Activated CD4-positive, alpha-beta T cell treated with anti-CD3 and anti-CD28 coated beads for 24 hours (primary cell): ENCODE data around the gene IPPK.
A peak's percentile ranks its signal among the peaks of the same experiment; 100 is the strongest.

Experiments
- DNase-seq, 2 donors: peaks; one replicate each; pipeline ENCODE4 v3.0.0-alpha.2; 2020; ENCODE audit warnings: low read depth in 2 of 2

IPPK gene

GRCh38 chr9:92669890-92670708, at the start of gene IPPK:
Gene IPPK (minus strand): TSS chr9:92670131. CDS start chr9:92669988, 143 bp downstream.
- peak; percentile 96 to 98 for DNase-seq

- DNase-seq, result no peak
Measured at GRCh38 chr9:92719028-92719647, 49.2 kb upstream of the IPPK start.

- no peak for DNase-seq
Measured at GRCh38 chr9:92718086-92719001, 48.4 kb upstream of the IPPK start.

GRCh38 chr9:92717201-92718085, 47.5 kb upstream of the IPPK start:
- DNase-seq, result no peak

GRCh38 chr9:92716557-92716956, 46.6 kb upstream of the IPPK start:
- DNase-seq, result peak; percentile 74 to 84

GRCh38 chr9:92715488-92716231, 45.7 kb upstream of the IPPK start:
- no peak for DNase-seq

GRCh38 chr9:92714787-92715487, 45.0 kb upstream of the IPPK start:
- no peak for DNase-seq

GRCh38 chr9:92714016-92714415, 44.1 kb upstream of the IPPK start:
- no peak for DNase-seq

- no peak for DNase-seq
Measured at GRCh38 chr9:92713528-92713927, 43.6 kb upstream of the IPPK start.

- DNase-seq, result no peak
Measured at GRCh38 chr9:92712767-92713166, 42.8 kb upstream of the IPPK start.

- no peak for DNase-seq
Measured at GRCh38 chr9:92711844-92712243, 41.9 kb upstream of the IPPK start.

GRCh38 chr9:92711146-92711545, 41.2 kb upstream of the IPPK start:
- DNase-seq, result no peak

GRCh38 chr9:92710368-92710767, 40.4 kb upstream of the IPPK start:
- no peak for DNase-seq

- no peak for DNase-seq
Measured at GRCh38 chr9:92709954-92710353, 40.0 kb upstream of the IPPK start.

- DNase-seq, result no peak
Measured at GRCh38 chr9:92709240-92709639, 39.3 kb upstream of the IPPK start.

- no peak for DNase-seq
Measured at GRCh38 chr9:92707530-92707929, 37.6 kb upstream of the IPPK start.

- DNase-seq, result no peak
Measured at GRCh38 chr9:92706218-92706940, 36.4 kb upstream of the IPPK start.

GRCh38 chr9:92704528-92704927, 34.6 kb upstream of the IPPK start:
- DNase-seq, result no peak

GRCh38 chr9:92696619-92697018, 26.7 kb upstream of the IPPK start:
- no peak for DNase-seq
